GM12878 (cell line): Measurements from ENCODE around the gene DOK1. TPM values are rescaled to one million over a fixed set of nuclear protein-coding genes. Genes with fewer than 3 reads are reported as not detected.
A peak's percentile ranks its signal among the peaks of the same experiment; 100 is the strongest.

ENCODE experiments used
- BCL11A ChIP-seq: IDR thresholded peaks from 2 replicates; pipeline ENCODE4 v1.6.1; 2011; ENCODE audit warnings: low read depth, low read length
- BHLHE40 ChIP-seq, 2 experiments: fragments of 450-650 bp in 1 of 2; IDR thresholded peaks; 2 replicates each; pipeline ENCODE4 v1.6.1; 2011 to 2017; ENCODE audit warnings: low read depth in 2 of 2, borderline replicate concordance in 1 of 2, improper control_type of control experiment in 1 of 2, low read length in 1 of 2, mild to moderate bottlenecking in 1 of 2
- ESRRA ChIP-seq: IDR thresholded peaks from 2 replicates; pipeline ENCODE4 v1.6.1; 2012; ENCODE audit warnings: mild to moderate bottlenecking, low read length, improper control_type of control experiment
- FOXK2 ChIP-seq: fragments of 450-650 bp; IDR thresholded peaks from 2 replicates; pipeline ENCODE4 v1.6.1; 2017; ENCODE audit warnings: mild to moderate bottlenecking, moderate library complexity
- MTA2 ChIP-seq: fragments of 450-650 bp; IDR thresholded peaks from 2 replicates; pipeline ENCODE4 v1.6.1; 2016; ENCODE audit warnings: low read depth, mild to moderate bottlenecking, moderate library complexity
- NR2C2 ChIP-seq: IDR thresholded peaks from 2 replicates; pipeline ENCODE4 v1.6.1; 2011; ENCODE audit warnings: borderline replicate concordance, low read depth; ENCODE audit not compliant: control insufficient read depth, insufficient read length
- PAX8 ChIP-seq: fragments of 450-650 bp; IDR thresholded peaks from 2 replicates; pipeline ENCODE4 v1.6.1; 2017; ENCODE audit warnings: mild to moderate bottlenecking, moderate library complexity
- TCF7 ChIP-seq: IDR thresholded peaks from 2 replicates; pipeline ENCODE4 v1.6.1; 2014; ENCODE audit warnings: antibody characterized with exemption, borderline replicate concordance
- ZNF384 ChIP-seq: IDR thresholded peaks from 2 replicates; pipeline ENCODE4 v1.6.1; 2012; ENCODE audit warnings: low read depth, mild to moderate bottlenecking, low read length, improper control_type of control experiment, borderline replicate concordance
- ZNF622 ChIP-seq: fragments of 450-650 bp; IDR thresholded peaks from 2 replicates; pipeline ENCODE4 v1.6.1; 2017; ENCODE audit warnings: mild to moderate bottlenecking, inconsistent platforms
- polyA plus RNA-seq, 11 experiments: library from polyadenylated mRNA; depleted of rRNA in 4 of 11; unstranded in 6 of 11; stranded (reverse) in 5 of 11; fragments of >200 nt; fragmentation: Nextera tagmentation in 4 of 11; fragmentation: Illumina TruSeq in 1 of 11; extraction: Ambion mirVana in 4 of 11; extraction: Trizol in 1 of 11; gene quantifications; 1 replicate in 1 of 11; 2 replicates in 10 of 11; pipeline versions ENCODE4 v1.2.1 to v1.2.3, GENCODE V29; 2011 to 2016; ENCODE audit warnings: inconsistent platforms in 2 of 11, missing spikeins in 2 of 11, low read depth in 1 of 11
- total RNA-seq, 4 experiments: library from RNA; depleted of rRNA in 3 of 4; stranded (reverse); fragments of >200 nt in 3 of 4; fragmentation: Illumina TruSeq in 1 of 4; extraction: Trizol in 1 of 4; gene quantifications; 2 replicates each; pipeline versions ENCODE4 v1.2.1 to v1.2.3, GENCODE V29; 2013 to 2021
- TF ChIP-seq, protein P1 (sequence below): fragments of 450-650 bp; IDR thresholded peaks from 2 replicates; pipeline ENCODE4 v1.6.1; 2017; ENCODE audit warnings: mild to moderate bottlenecking, low read depth, inconsistent platforms; ENCODE audit not compliant: poor library complexity, severe bottlenecking
- TF ChIP-seq, protein P2 (sequence below): IDR thresholded peaks from 2 replicates; pipeline ENCODE4 v1.6.1; 2012; ENCODE audit warnings: improper control_type of control experiment, low read depth, low read length; ENCODE audit not compliant: insufficient replicate concordance
- TF ChIP-seq, protein P3 (sequence below): fragments of 450-650 bp; IDR thresholded peaks from 2 replicates; pipeline ENCODE4 v1.6.1; 2018; ENCODE audit warnings: borderline replicate concordance, mild to moderate bottlenecking; ENCODE audit not compliant: partially characterized antibody
- TF ChIP-seq, protein P4 (sequence below): fragments of 150-350 bp; IDR thresholded peaks from 2 replicates; pipeline ENCODE4 v1.6.1; 2016; ENCODE audit warnings: low read depth, low read length
- TF ChIP-seq, protein P5 (sequence below): fragments of 450-650 bp; IDR thresholded peaks from 2 replicates; pipeline ENCODE4 v1.6.1; 2016; ENCODE audit warnings: mild to moderate bottlenecking

The DOK1 gene
- total and polyA plus RNA-seq, 10 of the 15 experiments (the other 5 are each of a cell fraction or from before 2014, with no cell fraction given), result 1.4 to 104 (median 59.7) TPM

DNA sequence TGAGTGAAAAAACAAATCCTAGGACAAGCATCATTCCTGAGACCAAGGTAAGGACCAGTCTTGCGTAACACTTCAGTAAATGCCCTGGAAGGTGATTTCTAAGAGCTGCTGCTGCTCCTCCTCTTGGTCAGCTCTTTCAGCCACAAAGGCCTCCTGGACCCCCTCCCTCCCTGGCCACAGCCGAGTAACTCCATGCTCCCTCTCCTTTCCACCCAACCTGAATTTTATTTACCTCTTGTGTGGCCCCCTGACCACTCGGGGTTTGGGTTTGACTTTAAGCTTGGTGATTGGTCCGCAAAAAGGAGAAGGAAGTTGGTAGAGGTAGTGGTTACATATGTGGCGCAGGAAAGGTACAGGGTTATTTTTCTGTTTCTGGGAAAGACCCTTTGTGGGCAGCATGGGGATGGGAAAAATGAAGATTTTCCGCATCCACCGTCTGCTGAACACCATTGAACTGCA, 15.6 kb upstream of the DOK1 start (continued):
- TF ChIP-seq, protein P1, sequence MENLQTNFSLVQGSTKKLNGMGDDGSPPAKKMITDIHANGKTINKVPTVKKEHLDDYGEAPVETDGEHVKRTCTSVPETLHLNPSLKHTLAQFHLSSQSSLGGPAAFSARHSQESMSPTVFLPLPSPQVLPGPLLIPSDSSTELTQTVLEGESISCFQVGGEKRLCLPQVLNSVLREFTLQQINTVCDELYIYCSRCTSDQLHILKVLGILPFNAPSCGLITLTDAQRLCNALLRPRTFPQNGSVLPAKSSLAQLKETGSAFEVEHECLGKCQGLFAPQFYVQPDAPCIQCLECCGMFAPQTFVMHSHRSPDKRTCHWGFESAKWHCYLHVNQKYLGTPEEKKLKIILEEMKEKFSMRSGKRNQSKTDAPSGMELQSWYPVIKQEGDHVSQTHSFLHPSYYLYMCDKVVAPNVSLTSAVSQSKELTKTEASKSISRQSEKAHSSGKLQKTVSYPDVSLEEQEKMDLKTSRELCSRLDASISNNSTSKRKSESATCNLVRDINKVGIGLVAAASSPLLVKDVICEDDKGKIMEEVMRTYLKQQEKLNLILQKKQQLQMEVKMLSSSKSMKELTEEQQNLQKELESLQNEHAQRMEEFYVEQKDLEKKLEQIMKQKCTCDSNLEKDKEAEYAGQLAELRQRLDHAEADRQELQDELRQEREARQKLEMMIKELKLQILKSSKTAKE, result peak; percentile 20
- no peak for TF ChIP-seq NR2C2
- TF ChIP-seq, protein P2, sequence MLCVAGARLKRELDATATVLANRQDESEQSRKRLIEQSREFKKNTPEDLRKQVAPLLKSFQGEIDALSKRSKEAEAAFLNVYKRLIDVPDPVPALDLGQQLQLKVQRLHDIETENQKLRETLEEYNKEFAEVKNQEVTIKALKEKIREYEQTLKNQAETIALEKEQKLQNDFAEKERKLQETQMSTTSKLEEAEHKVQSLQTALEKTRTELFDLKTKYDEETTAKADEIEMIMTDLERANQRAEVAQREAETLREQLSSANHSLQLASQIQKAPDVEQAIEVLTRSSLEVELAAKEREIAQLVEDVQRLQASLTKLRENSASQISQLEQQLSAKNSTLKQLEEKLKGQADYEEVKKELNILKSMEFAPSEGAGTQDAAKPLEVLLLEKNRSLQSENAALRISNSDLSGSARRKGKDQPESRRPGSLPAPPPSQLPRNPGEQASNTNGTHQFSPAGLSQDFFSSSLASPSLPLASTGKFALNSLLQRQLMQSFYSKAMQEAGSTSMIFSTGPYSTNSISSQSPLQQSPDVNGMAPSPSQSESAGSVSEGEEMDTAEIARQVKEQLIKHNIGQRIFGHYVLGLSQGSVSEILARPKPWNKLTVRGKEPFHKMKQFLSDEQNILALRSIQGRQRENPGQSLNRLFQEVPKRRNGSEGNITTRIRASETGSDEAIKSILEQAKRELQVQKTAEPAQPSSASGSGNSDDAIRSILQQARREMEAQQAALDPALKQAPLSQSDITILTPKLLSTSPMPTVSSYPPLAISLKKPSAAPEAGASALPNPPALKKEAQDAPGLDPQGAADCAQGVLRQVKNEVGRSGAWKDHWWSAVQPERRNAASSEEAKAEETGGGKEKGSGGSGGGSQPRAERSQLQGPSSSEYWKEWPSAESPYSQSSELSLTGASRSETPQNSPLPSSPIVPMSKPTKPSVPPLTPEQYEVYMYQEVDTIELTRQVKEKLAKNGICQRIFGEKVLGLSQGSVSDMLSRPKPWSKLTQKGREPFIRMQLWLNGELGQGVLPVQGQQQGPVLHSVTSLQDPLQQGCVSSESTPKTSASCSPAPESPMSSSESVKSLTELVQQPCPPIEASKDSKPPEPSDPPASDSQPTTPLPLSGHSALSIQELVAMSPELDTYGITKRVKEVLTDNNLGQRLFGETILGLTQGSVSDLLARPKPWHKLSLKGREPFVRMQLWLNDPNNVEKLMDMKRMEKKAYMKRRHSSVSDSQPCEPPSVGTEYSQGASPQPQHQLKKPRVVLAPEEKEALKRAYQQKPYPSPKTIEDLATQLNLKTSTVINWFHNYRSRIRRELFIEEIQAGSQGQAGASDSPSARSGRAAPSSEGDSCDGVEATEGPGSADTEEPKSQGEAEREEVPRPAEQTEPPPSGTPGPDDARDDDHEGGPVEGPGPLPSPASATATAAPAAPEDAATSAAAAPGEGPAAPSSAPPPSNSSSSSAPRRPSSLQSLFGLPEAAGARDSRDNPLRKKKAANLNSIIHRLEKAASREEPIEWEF, result no peak
- TF ChIP-seq MTA2, result peak; percentile 35; the same call in 1 of the 2 replicates
- no peak for TF ChIP-seq ESRRA
- no peak for TF ChIP-seq FOXK2
- TF ChIP-seq, protein P3, sequence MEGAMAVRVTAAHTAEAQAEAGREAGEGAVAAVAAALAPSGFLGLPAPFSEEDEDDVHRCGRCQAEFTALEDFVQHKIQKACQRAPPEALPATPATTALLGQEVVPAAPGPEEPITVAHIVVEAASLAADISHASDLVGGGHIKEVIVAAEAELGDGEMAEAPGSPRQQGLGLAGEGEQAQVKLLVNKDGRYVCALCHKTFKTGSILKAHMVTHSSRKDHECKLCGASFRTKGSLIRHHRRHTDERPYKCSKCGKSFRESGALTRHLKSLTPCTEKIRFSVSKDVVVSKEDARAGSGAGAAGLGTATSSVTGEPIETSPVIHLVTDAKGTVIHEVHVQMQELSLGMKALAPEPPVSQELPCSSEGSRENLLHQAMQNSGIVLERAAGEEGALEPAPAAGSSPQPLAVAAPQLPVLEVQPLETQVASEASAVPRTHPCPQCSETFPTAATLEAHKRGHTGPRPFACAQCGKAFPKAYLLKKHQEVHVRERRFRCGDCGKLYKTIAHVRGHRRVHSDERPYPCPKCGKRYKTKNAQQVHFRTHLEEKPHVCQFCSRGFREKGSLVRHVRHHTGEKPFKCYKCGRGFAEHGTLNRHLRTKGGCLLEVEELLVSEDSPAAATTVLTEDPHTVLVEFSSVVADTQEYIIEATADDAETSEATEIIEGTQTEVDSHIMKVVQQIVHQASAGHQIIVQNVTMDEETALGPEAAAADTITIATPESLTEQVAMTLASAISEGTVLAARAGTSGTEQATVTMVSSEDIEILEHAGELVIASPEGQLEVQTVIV, result no peak
- TF ChIP-seq ZNF384, result no peak
- TF ChIP-seq BCL11A, result no peak
- no peak for TF ChIP-seq PAX8
- TF ChIP-seq, protein P4, sequence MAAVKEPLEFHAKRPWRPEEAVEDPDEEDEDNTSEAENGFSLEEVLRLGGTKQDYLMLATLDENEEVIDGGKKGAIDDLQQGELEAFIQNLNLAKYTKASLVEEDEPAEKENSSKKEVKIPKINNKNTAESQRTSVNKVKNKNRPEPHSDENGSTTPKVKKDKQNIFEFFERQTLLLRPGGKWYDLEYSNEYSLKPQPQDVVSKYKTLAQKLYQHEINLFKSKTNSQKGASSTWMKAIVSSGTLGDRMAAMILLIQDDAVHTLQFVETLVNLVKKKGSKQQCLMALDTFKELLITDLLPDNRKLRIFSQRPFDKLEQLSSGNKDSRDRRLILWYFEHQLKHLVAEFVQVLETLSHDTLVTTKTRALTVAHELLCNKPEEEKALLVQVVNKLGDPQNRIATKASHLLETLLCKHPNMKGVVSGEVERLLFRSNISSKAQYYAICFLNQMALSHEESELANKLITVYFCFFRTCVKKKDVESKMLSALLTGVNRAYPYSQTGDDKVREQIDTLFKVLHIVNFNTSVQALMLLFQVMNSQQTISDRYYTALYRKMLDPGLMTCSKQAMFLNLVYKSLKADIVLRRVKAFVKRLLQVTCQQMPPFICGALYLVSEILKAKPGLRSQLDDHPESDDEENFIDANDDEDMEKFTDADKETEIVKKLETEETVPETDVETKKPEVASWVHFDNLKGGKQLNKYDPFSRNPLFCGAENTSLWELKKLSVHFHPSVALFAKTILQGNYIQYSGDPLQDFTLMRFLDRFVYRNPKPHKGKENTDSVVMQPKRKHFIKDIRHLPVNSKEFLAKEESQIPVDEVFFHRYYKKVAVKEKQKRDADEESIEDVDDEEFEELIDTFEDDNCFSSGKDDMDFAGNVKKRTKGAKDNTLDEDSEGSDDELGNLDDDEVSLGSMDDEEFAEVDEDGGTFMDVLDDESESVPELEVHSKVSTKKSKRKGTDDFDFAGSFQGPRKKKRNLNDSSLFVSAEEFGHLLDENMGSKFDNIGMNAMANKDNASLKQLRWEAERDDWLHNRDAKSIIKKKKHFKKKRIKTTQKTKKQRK, result no peak
- no peak for TF ChIP-seq BHLHE40 (IDR thresholded peaks at IDR 0.05; ENCODE audit: borderline replicate concordance in 1 of 2, low read depth in 2 of 2, low read length in 1 of 2)
- TF ChIP-seq, protein P5, sequence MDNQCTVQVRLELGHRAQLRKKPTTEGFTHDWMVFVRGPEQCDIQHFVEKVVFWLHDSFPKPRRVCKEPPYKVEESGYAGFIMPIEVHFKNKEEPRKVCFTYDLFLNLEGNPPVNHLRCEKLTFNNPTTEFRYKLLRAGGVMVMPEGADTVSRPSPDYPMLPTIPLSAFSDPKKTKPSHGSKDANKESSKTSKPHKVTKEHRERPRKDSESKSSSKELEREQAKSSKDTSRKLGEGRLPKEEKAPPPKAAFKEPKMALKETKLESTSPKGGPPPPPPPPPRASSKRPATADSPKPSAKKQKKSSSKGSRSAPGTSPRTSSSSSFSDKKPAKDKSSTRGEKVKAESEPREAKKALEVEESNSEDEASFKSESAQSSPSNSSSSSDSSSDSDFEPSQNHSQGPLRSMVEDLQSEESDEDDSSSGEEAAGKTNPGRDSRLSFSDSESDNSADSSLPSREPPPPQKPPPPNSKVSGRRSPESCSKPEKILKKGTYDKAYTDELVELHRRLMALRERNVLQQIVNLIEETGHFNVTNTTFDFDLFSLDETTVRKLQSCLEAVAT, result 0 out of 2 replicates have a peak, but pooled peaks have one; percentile 46
- TF ChIP-seq TCF7, result no peak
- TF ChIP-seq ZNF622, result no peak
